Esophagus muscularis mucosa (tissue), 4 donors: Measurements from ENCODE around the gene TOB2. TPM values are rescaled to one million over a fixed set of nuclear protein-coding genes. Genes with fewer than 3 reads are reported as not detected.

Experiments used
- DNase-seq: peaks from one replicate; pipeline ENCODE4 v3.0.0-alpha.2; 2017; ENCODE audit errors: extremely low spot score
- H3K27ac ChIP-seq, 4 donors: fragments of 200-600 bp; sonication (generic); replicated peaks in 1 of 4; 1 replicate in 3 of 4; 2 replicates in 1 of 4; pipeline ENCODE4 v1.5.1; 2016 to 2019; ENCODE audit warnings: mild to moderate bottlenecking in 1 of 4
- H3K27me3 ChIP-seq, 4 donors: fragments of 200-600 bp; sonication (generic); one replicate each; pipeline versions ENCODE4 v1.5.1 to v1.6.0; 2016 to 2019
- H3K36me3 ChIP-seq, 4 donors: fragments of 200-600 bp; sonication (generic); one replicate each; pipeline ENCODE4 v1.5.1; 2016 to 2019
- H3K4me1 ChIP-seq, 4 donors: fragments of 200-600 bp; sonication (generic); one replicate each; pipeline ENCODE4 v1.5.1; 2016 to 2019
- H3K4me3 ChIP-seq, 4 donors: fragments of 200-600 bp; sonication (generic); 1 replicate in 2 of 4; 2 replicates in 2 of 4; pipeline ENCODE4 v1.5.1; 2016 to 2019; ENCODE audit warnings: mild to moderate bottlenecking in 4 of 4, moderate library complexity in 1 of 4
- H3K9me3 ChIP-seq, 4 donors: fragments of 200-600 bp; sonication (generic); 1 replicate in 3 of 4; 2 replicates in 1 of 4; pipeline ENCODE4 v1.5.1; 2016 to 2019
- CTCF ChIP-seq, 3 experiments: fragments of 200-600 bp in 2 of 3; fragments of 450-650 bp in 1 of 3; sonication (generic) in 2 of 3; IDR thresholded peaks; one replicate each; pipeline ENCODE4 v1.5.1; 2017 to 2019; ENCODE audit warnings: antibody characterized with exemption in 3 of 3, mild to moderate bottlenecking in 2 of 3, moderate library complexity in 1 of 3
- EP300 ChIP-seq: sonication (generic); formaldehyde crosslinking; IDR thresholded peaks from one replicate; pipeline ENCODE4 v1.6.1; 2017; ENCODE audit warnings: antibody characterized with exemption
- POLR2A ChIP-seq: fragments of 450-650 bp; IDR thresholded peaks from one replicate; pipeline ENCODE4 v1.6.1; 2017; ENCODE audit warnings: antibody characterized with exemption, moderate library complexity, mild to moderate bottlenecking, low read depth
- POLR2AphosphoS5 ChIP-seq, 2 donors: sonication (generic); formaldehyde crosslinking; IDR thresholded peaks; one replicate each; pipeline ENCODE4 v1.6.1; 2017; ENCODE audit warnings: antibody characterized with exemption in 2 of 2
- WGBS: methylation state at CpG from one replicate; pipeline ENCODE4 v1.1.5; 2018; 5-methylcytosine and 5-hydroxymethylcytosine counted together
- intact Hi-C: fragments of 100-400 bp; cut with DNase I; formaldehyde crosslinking; loops from one replicate; pipeline ENCODE4 v1.15.1; 2023
- total RNA-seq, 4 donors: library from RNA; depleted of rRNA; stranded (reverse); fragments of >200 nt; gene quantifications; one replicate each; pipeline versions ENCODE4 v1.1.0 to v1.2.1, GENCODE V29; 2016

Gene TOB2
- total RNA-seq, 4 donors from 2014 or later = 56.2 to 100 (median 93.0) TPM

DNA sequence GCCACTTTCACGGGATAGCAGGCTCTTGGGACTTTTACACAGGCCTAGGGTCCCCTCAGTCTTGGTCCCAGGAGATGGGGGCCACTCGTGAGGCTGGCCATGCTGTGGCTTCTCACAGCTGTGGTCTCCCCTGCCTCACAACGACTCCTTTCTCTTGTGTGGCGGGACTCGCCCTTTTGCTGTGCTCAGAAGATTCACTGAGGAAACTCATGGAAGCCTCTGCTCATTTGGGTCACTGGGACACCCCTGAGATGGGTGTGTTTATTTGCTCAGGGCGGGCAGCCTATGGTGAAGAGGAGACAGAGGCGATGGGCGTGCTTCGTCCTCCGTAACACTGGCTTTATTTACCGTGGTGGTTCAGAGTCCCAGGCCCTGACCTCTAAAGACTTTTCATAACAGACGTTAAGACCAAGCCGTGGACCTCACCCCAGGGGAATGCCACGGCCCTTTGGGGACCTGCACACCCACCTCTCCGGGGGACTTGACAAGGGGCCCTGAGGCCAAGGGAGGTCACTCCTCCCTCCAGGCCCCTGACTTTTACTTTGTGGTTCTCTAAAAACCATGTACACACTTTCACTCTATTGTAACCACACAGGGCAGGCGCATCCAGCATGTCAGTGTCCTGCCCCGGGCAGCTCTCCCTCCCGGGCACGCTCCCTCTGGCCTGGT lies 49.3 kb downstream of the TOB2 start:
- Histone ChIP-seq H3K27me3 (no peaks in the 10 kb centered on the region), H3K27ac (peak overlapping the region in 1 of 4 donors; percentile 3), H3K9me3 (no peaks in the 10 kb centered on the region), H3K4me3 (no peak overlapping the region), H3K36me3 (peaks cover 37 to 72% (median 68%) of the 10 kb centered on the region in 4 donors), H3K4me1 (peaks cover 18 to 49% (median 40%) of the 10 kb centered on the region in 4 donors)
- TF ChIP-seq CTCF (IDR thresholded peaks at IDR 0.05) = no peak
- no peak for TF ChIP-seq EP300
- TF ChIP-seq POLR2AphosphoS5 (IDR thresholded peaks at IDR 0.05) = no peak
- TF ChIP-seq POLR2A = no peak
- DNase-seq = no peak
- intact Hi-C loops = no loop called here
- WGBS = 84% methylated on average over 19 of the region's 19 CpGs

GRCh38 chr22:41395531-41396240 lies 50.9 kb downstream of the TOB2 start:
- 92% methylated on average over 37 of the region's 37 CpGs for WGBS
- Histone ChIP-seq H3K4me1 (peaks cover 12 to 35% (median 30%) of the 10 kb centered on the region in 4 donors), H3K4me3 (no peak overlapping the region), H3K27me3 (no peaks in the 10 kb centered on the region), H3K9me3 (no peaks in the 10 kb centered on the region), H3K36me3 (peaks cover 37 to 88% (median 83%) of the 10 kb centered on the region in 4 donors), H3K27ac (peak overlapping the region in 3 of 4 donors; percentile 61 to 79 (median 69))
- intact Hi-C loops = no loop called here
- no peak for TF ChIP-seq POLR2A
- no peak for TF ChIP-seq CTCF (IDR thresholded peaks at IDR 0.05)
- no peak for TF ChIP-seq EP300
- TF ChIP-seq POLR2AphosphoS5 (IDR thresholded peaks at IDR 0.05) = no peak
- no peak for DNase-seq

DNA sequence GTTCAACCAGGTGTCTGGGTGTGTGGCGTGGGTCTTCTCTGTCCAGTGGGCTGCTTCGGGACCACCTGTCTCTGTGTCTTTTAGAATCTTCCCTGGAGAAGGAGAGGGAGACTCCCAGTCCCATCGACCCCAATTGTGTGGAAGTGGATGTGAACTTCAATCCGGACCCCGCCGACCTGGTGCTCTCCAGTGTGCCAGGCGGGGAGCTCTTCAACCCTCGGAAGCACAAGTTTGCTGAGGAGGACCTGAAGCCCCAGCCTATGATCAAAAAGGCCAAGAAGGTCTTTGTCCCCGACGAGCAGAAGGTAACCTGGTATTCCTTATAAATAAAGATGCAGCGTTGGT lies 52.6 kb downstream of the TOB2 start:
- no peak for DNase-seq
- intact Hi-C loops = no loop called here

DNA sequence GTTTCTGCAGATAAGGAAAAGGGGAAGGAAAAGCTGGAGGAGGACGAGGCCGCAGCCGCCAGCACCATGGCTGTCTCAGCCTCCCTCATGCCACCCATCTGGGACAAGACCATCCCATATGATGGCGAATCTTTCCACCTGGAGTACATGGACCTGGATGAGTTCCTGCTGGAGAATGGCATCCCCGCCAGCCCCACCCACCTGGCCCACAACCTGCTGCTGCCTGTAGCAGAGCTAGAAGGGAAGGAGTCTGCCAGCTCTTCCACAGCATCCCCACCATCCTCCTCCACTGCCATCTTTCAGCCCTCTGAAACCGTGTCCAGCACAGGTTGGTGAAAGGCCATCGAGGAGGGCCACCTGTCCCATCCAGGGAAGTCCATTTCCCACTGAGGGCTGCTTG lies 59.3 kb downstream of the TOB2 start:
- no peaks in the 10 kb centered on the region for H3K9me3 ChIP-seq
- H3K27me3 ChIP-seq = no peaks in the 10 kb centered on the region
- DNase-seq = no peak
- H3K4me1 ChIP-seq = peaks cover 16 to 45% (median 22%) of the 10 kb centered on the region in 4 donors
- H3K36me3 ChIP-seq = peaks cover 31 to 60% (median 54%) of the 10 kb centered on the region in 4 donors
- peak overlapping the region in 1 of 4 donors; percentile 27 for H3K27ac ChIP-seq
- TF ChIP-seq CTCF (IDR thresholded peaks at IDR 0.05) = no peak
- no peak for TF ChIP-seq POLR2A
- no peak for TF ChIP-seq POLR2AphosphoS5 (IDR thresholded peaks at IDR 0.05)
- TF ChIP-seq EP300 = no peak
- intact Hi-C loops = no loop called here
- WGBS = 79% methylated on average over 6 of the region's 7 CpGs
- H3K4me3 ChIP-seq = no peak overlapping the region

More for the DNA sequence above, 52.6 kb downstream of the TOB2 start:
- peak overlapping the region; percentile 61 to 79 (median 72) for H3K27ac ChIP-seq
- H3K9me3 ChIP-seq = no peaks in the 10 kb centered on the region
- no peaks in the 10 kb centered on the region for H3K27me3 ChIP-seq
- peaks cover 12 to 35% (median 30%) of the 10 kb centered on the region in 4 donors for H3K4me1 ChIP-seq
- peak overlapping the region in 1 of 4 donors; percentile 0 for H3K4me3 ChIP-seq
- TF ChIP-seq POLR2AphosphoS5 (IDR thresholded peaks at IDR 0.05) = no peak
- no peak for TF ChIP-seq EP300
- no peak for TF ChIP-seq POLR2A
- no peak for TF ChIP-seq CTCF (IDR thresholded peaks at IDR 0.05)
- peaks cover 51 to 94% (median 92%) of the 10 kb centered on the region in 4 donors for H3K36me3 ChIP-seq
- 89% methylated on average over 9 of the region's 11 CpGs for WGBS
